ENCODE data around the gene UBA3. TPM values are rescaled to one million over a fixed set of nuclear protein-coding genes. Genes with fewer than 3 reads are reported as not detected.
A peak's percentile ranks its signal among the peaks of the same experiment; 100 is the strongest.

Gene UBA3
- total and polyA plus RNA-seq, 2 donors (not counting 3 experiments of a cell fraction or from before 2014, with no cell fraction given) = 39.4 to 84.6 TPM

DNA sequence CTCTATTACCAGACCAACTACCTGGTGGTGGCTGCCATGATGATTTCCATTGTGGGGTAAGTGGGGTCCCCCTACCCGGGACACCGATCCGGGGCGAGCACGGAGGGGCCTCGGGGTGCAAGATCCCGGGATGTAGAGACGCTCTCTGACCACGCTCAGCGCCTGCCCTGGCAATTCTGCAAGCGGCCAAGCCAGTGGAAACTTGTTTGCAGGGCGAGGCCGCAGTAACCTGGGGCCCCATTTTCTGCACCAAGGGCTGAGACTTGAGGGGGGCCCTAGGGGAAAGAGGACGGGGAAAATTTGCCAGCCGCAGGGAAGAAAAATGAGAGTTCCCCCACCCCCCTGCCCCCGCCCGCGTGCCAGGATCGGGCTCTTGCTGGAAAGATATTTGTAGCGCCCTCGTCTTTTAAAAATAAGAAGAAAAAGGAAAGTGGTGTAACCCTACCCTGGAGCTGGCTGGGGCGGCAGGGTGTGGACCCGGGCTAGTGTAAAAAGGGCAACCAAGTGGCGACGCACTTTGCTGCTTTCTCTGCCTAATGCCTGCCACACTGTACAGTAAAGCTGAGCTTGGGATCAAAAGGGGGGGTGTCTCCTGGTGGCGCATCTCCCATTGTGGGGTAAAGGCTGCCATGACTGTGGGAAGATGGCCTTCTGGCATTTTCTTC lies 5.1 kb upstream of the UBA3 start:
- H4K20me1 ChIP-seq (replicated peaks; ENCODE audit: control insufficient read depth, extremely low read depth, insufficient read depth, low read length) = no peaks in the 10 kb centered on the region
- intact Hi-C loops (cut with micrococcal nuclease) (loop anchor here (2.0 to 5.0 kb wide), 3 partner anchors 72 to 268 kb away; partner anchors contain the start of gene EOGT), dilution Hi-C loops (cut with MboI; ENCODE audit: extremely low pct_ligation_motif_present, low sequenced_read_pairs) (no loop called here)
- CTCF ChIA-PET = interaction anchor here (2.1 to 2.4 kb wide), 2 partner anchors 16 to 34 kb away, joined by 5 read pairs; no protein-coding TSS in a partner anchor
- peak overlapping the region; percentile 91 for H3K4me2 ChIP-seq (ENCODE audit: insufficient read depth, low read length)
- TSS peak; percentile 45 for BruUV-seq (replicated peaks)
- no peaks in the 10 kb centered on the region for H3K36me3 ChIP-seq (ENCODE audit: control insufficient read depth in 2 of 2, extremely low read depth in 1 of 2, insufficient read depth in 2 of 2, low read length in 2 of 2)
- H3K27ac ChIP-seq (ENCODE audit: insufficient read depth, low read depth, low read length) = peak overlapping the region; percentile 68
- POLR2A ChIA-PET = interaction anchor here (0.7 to 1.9 kb wide), 2 partner anchors 9 to 139 kb away, joined by 3 to 5 read pairs; no protein-coding TSS in a partner anchor
- peaks cover 45% of the 10 kb centered on the region for H3K79me2 ChIP-seq (ENCODE audit: control insufficient read depth, insufficient read depth, low read length)
- H3K9me3 ChIP-seq (replicated peaks; ENCODE audit: control insufficient read depth, insufficient read depth, low read length) = no peaks in the 10 kb centered on the region
- peaks cover 80% of the 10 kb centered on the region for H3K4me1 ChIP-seq (ENCODE audit: control insufficient read depth, extremely low read depth, insufficient read depth, low read length)
- TF ChIP-seq GATA2 (IDR thresholded peaks at IDR 0.05; ENCODE audit: insufficient read depth, insufficient read length, low read depth, low read length) (no peak), FOS (IDR thresholded peaks at IDR 0.05; ENCODE audit: borderline replicate concordance, insufficient read depth, low read length) (no peak), MYC (IDR thresholded peaks at IDR 0.05; ENCODE audit: low read depth, low read length) (no peak), POLR2A (IDR thresholded peaks at IDR 0.05; ENCODE audit: low read depth, low read length) (no peak), JUN (IDR thresholded peaks at IDR 0.05; ENCODE audit: borderline replicate concordance, insufficient read depth, insufficient read length, low read depth) (no peak), POLR2AphosphoS5 (IDR thresholded peaks at IDR 0.05; ENCODE audit: insufficient read depth, low read depth, low read length) (no peak), EZH2 (IDR thresholded peaks at IDR 0.05; ENCODE audit: borderline replicate concordance, low read depth, low read length, severe bottlenecking) (no peak)
- TF ChIP-seq, protein P1, sequence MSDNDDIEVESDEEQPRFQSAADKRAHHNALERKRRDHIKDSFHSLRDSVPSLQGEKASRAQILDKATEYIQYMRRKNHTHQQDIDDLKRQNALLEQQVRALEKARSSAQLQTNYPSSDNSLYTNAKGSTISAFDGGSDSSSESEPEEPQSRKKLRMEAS (IDR thresholded peaks at IDR 0.05; ENCODE audit: insufficient read depth, insufficient read length) = no peak
- TF ChIP-seq, protein P2, sequence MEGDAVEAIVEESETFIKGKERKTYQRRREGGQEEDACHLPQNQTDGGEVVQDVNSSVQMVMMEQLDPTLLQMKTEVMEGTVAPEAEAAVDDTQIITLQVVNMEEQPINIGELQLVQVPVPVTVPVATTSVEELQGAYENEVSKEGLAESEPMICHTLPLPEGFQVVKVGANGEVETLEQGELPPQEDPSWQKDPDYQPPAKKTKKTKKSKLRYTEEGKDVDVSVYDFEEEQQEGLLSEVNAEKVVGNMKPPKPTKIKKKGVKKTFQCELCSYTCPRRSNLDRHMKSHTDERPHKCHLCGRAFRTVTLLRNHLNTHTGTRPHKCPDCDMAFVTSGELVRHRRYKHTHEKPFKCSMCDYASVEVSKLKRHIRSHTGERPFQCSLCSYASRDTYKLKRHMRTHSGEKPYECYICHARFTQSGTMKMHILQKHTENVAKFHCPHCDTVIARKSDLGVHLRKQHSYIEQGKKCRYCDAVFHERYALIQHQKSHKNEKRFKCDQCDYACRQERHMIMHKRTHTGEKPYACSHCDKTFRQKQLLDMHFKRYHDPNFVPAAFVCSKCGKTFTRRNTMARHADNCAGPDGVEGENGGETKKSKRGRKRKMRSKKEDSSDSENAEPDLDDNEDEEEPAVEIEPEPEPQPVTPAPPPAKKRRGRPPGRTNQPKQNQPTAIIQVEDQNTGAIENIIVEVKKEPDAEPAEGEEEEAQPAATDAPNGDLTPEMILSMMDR (IDR thresholded peaks at IDR 0.05; ENCODE audit: extremely low read depth in 1 of 2, insufficient read depth in 1 of 2, low read depth in 1 of 2, low read length in 2 of 2) = no peak
- no peak for DNase-seq (ENCODE audit: low read depth, low spot score)
- peak overlapping the region; percentile 71 for H2AFZ ChIP-seq (ENCODE audit: low read depth, low read length)
- H3K4me3 ChIP-seq (replicated peaks in 1 of 3; ENCODE audit: insufficient read depth in 1 of 3, low read depth in 1 of 3, low read length in 3 of 3) = peak overlapping the region; percentile 77 to 87 (median 80)
- H3K27me3 ChIP-seq (ENCODE audit: control insufficient read depth in 2 of 2, insufficient read depth in 2 of 2, low read length in 2 of 2) = no peaks in the 10 kb centered on the region
- H3K9ac ChIP-seq (replicated peaks; ENCODE audit: extremely low read depth, insufficient read depth, low read length) = peak overlapping the region; percentile 87
- FAIRE-seq = no peak
- no peaks in the 10 kb centered on the region for H3K9me1 ChIP-seq (replicated peaks; ENCODE audit: control insufficient read depth, extremely low read depth, insufficient read depth, low read length)

All from endothelial cell of umbilical vein (primary cell).